NCI-H345 (cell line): ENCODE results near the gene ANKS4B.

Experiments
- DNase-seq: peaks from one replicate; lab custom pipeline; 2025; lab: John Stamatoyannopoulos, UW

ANKS4B gene

DNA sequence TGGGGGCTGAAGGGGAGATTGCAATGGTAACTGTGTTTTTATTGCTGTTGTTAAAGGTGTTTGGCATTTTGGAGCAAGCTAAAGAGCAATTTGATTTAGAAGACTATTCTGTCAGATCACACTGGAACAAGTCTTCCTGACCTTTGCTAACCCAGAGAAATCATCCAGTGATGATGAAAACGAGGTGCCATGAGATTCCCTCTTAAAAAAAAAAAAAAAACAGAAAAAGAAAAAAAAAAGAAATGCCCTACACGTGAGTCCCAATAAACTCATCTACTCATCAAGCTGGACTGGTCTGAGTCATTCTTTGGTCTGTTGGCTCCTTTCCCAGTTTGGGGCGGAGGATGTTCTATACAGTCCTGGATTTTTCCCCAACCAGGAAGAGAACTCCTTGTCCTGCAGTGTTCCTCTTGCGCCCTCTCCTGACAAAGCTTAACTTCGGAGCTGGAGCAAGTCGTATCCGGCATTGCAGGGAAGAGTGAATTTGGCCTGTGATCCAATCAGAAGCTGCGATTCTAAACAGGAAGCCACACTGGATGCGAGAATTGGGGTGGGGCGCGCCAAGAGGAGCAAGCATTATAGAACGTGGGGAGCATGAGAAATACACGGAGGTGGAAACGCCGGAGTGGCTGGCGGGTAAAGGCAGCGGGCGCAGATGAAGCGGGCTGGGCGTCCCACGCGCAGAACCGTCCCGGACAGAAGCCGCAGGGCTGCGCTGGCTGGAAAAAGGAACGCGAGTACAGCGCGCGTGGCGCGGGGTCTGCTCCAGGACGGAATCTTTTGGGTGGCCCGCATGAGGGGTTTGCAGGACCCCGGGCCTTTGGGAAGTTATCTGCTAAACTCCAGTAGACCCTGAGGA is 67.0 kb downstream of the ANKS4B start:
- peak; percentile 98 for DNase-seq

DNA sequence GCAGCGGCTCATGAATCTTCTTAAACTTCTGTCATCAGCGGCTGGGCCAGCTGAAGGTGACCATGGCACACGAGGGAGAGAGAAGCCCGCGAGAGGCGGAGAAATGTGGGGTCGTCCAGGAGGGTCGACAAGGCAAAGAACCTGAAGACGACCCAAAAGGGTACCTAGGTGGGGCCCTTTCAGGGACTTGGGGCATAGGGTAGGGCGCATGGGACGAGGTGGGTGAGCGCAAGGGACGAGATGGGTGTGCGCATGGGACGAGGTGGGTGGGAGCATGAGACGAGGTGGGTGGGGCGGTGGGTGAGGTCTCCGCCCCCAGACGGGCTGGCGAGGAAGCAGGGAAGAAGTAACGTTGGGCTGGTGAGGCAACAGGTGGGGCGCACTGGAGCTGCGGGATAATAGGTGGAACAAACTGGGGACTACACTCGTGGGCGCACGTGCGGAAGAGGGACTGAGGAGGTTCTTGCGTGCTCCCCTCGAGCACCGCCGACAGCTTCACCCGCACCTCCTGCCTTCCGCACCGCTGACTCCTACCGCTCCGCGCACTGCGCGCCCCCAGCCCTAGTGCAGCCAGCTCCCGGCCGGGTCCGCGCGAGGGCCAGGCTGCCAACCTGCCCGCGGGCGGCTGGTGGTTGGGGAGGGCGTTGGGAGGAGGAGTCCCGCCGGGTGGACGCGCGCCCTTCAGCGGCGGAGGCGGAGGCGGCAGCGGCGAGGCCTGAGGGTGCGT is 67.8 kb downstream of the ANKS4B start:
- DNase-seq = peak; percentile 82

DNA sequence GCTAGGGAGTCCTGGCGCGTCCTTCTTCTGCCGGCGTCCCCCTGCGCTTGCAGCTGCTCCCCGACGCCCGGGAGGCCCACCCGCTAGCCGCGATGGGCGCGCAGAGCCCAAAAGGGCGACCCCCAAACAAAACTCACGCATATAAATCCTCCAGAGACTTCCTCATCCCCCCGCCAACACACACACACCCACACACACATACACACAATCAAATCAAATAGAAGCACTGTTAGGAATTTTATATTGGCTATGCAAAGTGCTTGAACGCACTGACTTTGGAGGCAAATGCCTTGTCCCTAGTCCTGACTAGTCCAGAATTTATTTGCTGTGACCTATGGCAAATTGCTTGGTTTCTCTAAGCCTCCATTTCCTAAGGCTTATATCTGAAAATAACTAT is 68.4 kb downstream of the ANKS4B start:
- no peak for DNase-seq

DNA sequence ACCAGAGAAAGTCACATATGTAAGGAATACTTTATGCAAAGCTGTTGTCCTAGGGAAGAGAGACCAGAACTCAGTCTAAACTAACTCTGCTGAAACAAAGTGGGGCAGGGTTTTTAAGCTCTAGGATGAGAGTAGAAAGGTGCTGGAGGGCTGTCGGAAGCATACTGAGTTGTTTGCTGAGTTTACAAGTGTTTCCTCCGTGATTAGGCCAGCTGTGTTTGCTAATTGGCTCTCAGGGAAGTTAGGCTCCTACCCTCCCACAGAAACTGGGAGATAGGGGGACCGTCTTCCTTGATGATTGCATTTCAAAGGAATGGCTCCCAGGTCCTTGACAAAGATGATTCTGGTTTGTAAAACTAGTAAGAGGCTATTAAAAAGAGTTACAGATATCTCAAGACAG is 69.0 kb downstream of the ANKS4B start:
- DNase-seq = peak; percentile 39

DNA sequence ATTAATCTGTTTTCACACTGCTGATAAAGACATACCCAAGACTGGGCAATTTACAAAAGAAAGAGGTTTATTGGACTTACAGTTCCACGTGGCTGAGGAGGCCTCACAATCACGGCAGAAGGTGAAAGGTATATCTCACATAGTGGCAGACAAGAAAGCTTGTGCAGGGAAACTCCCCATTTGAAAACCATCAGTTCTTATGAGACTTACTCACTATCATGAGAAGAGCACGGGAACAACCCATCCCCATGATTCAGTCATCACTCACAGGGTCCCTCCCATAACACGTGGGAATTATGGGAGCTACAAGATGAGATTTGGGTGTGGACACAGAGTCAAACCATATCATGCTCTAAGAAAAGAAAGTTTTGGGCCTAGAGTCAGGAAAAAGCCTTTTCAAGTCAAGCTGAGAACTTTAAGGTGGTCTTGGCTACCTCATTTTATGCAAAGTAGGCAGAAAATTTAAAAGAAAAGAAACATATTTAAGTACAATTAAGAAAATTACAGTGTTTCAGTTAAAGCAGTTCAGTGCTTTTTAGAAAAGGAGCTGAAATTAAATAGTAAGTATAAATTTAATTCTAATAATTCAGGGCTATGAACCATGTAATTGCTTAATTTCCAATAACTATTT is 69.5 kb downstream of the ANKS4B start:
- DNase-seq = no peak
